ENCODE measurements around the gene CNTNAP1. TPM values are rescaled to one million over a fixed set of nuclear protein-coding genes. Genes with fewer than 3 reads are reported as not detected.
A peak's percentile ranks its signal among the peaks of the same experiment; 100 is the strongest.
"Not testable (repeated sequence)": the region's sequence is repeated elsewhere in the genome, so short reads cannot be mapped to it uniquely, and the experiment has no call there.

The CNTNAP1 gene
- total RNA-seq, 2 experiments from 2014 or later: 1.2 to 1.4 TPM

DNA sequence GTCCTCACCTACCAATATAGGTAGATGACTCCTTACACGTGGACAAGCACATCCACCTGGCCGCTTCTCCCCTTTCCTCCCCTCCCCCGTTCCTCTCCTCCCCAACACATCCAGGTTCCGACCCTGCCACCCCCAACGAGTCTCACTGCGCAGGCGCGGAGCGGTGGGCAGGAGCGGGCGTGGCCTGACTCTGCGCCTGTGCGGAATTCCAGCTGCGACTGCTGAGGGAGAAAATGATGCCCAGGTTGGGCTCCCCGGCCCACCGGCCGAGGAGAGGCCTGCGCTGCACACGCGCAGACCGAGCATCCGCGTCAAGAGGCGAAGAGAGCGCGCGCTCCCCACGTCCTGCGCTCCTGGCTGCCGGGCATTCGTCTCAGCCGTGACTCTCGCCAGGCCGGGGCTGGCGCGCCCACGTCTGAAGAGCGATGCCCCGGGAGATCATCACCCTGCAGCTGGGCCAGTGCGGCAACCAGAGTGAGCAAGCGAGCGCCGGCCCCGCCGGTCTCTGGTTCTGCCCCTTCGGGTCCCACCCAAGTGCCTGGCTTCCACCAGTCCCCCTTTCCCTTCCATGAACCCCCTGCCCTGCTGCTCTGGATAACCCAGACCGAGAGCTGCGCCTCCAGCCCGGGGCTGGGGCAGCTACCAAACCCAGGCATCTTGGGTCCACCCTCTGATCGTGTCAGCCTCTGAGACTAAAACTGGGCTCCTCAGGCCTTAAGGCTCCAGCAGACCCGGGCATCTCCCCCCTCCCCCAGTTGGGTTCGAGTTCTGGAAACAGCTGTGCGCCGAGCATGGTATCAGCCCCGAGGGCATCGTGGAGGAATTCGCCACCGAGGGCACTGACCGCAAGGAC, 23.0 kb upstream of the CNTNAP1 start, which contains the start of gene TUBG2:
Gene TUBG2, plus strand, starts transcription at position 206 of the 853 bp plus-strand sequence. Its CDS starts 220 bp downstream, at position 426.
- Mint-ChIP-seq H3K36me3 (ENCODE audit: low read depth) (no peaks in the 10 kb centered on the region), H3K4me3 (peak within 1 kb of the TSS; percentile 86), H3K9me3 (ENCODE audit: low read depth) (no peaks in the 10 kb centered on the region), H3K27ac (peak within 1 kb of the TSS; percentile 67), H3K27me3 (no peaks in the 10 kb centered on the region), H3K4me1 (peaks cover 26% of the 10 kb centered on the region)
- intact Hi-C loops (cut with DNase I, micrococcal nuclease): loop anchor here in 1 of 2 experiments (1.0 kb wide), 2 partner anchors 18 to 50 kb away; partner anchors contain the start of genes RETREG3 and TUBG1
- ChIA-PET POLR2A (interaction anchor here (0.6 kb wide), 1 partner anchor 50 kb away, joined by 9 read pairs; the partner anchor contains the start of gene TUBG1), CTCF (interaction anchor here (0.6 to 1.7 kb wide), 4 partner anchors 20 to 157 kb away, joined by 3 to 8 read pairs (median 4); partner anchors contain the start of gene PSMC3IP)
- peak; percentile 73 for ATAC-seq
- peak; percentile 83 for DNase-seq

DNA sequence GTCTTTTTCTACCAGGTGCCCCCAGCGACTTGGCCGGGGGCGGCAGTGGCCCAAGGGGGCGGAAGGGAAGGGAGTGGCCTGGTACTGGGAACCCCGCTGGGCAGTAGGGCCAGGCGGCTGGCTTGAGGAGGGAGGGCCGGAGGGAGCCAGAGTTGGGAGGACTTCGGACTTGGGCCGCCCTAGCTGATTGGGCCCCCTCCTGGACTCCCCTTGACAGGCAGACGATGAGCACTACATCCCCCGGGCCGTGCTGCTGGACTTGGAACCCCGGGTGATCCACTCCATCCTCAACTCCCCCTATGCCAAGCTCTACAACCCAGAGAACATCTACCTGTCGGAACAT, 22.4 kb upstream of the CNTNAP1 start:
- H3K36me3 Mint-ChIP-seq (ENCODE audit: low read depth); H3K9me3 Mint-ChIP-seq (ENCODE audit: low read depth); DNase-seq; H3K27ac Mint-ChIP-seq; ATAC-seq; POLR2A ChIA-PET; H3K27me3 Mint-ChIP-seq: not testable (repeated sequence)
- peak overlapping the region; percentile 86 for H3K4me3 Mint-ChIP-seq
- intact Hi-C loops (cut with DNase I, micrococcal nuclease): loop anchor here in 1 of 2 experiments (1.0 kb wide), 2 partner anchors 17 to 51 kb away; partner anchors contain the start of genes RETREG3 and TUBG1
- CTCF ChIA-PET: interaction anchor here (0.9 to 1.7 kb wide), 2 partner anchors 19 to 82 kb away, joined by 4 to 8 read pairs; partner anchors contain the start of gene PSMC3IP
- peaks cover 26% of the 10 kb centered on the region for H3K4me1 Mint-ChIP-seq

DNA sequence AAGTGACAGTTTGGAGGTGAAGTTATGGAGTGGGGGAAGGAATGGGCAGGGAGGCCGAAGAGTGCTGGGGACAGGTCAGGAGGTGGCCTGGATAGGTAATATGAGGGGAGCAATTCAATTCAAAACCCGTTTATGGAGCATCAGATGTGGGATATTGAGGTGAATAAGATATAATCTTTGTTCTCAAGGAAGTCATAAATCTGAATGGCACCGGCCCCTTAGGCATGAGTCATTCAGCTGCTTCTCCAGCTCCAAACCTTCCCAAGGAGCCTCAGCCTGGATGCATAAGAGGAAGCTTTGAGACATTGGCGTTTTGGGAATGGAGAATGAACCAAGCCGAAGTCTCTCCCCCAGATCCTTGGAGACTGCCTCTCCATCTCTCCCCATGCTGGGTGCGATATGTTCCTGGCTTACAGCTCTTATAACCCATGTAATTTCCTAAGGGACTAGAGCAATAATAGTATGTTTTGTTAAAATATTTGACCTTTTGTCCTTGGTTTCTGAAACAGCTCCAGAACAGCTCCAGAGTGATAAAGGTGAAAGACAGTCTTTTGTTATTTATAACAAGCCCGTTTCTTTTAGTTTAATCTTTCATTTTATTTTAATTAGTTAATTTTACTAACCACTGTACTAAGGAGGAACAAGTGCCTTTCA, 21.5 kb upstream of the CNTNAP1 start:
- Mint-ChIP-seq H3K4me1 (peaks cover 21% of the 10 kb centered on the region), H3K9me3 (ENCODE audit: low read depth) (no peaks in the 10 kb centered on the region), H3K36me3 (ENCODE audit: low read depth) (peaks cover 4% of the 10 kb centered on the region), H3K27me3 (no peaks in the 10 kb centered on the region), H3K27ac (no peak overlapping the region), H3K4me3 (no peak overlapping the region)
- DNase-seq: no peak
- intact Hi-C loops (cut with DNase I, micrococcal nuclease): no loop called here
- no peak for ATAC-seq
- POLR2A ChIA-PET: no interaction called here
- CTCF ChIA-PET: interaction anchor here (0.6 to 1.4 kb wide), 7 partner anchors 20 to 476 kb away, joined by 3 to 8 read pairs (median 4); partner anchors contain the start of genes HCRT, RETREG3 and TUBG1

DNA sequence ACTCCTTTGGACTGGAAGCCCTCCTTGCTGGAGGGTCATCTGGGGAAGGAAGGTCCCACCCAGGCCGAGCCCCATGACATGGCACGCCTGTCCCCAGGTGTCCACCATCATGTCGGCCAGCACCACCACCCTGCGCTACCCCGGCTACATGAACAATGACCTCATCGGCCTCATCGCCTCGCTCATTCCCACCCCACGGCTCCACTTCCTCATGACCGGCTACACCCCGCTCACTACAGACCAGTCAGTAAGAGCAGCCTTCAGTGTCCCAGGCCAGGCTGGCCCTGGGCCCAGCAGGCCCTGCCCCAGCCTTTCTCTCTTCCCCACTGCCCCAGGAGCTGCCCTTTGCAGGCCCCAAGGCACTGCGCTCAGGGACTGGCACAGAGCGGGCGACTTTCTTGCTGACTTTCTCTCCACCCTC, 16.7 kb upstream of the CNTNAP1 start:
- no peaks in the 10 kb centered on the region for H3K9me3 Mint-ChIP-seq (ENCODE audit: low read depth)
- DNase-seq (no peak), ATAC-seq (no peak)
- H3K36me3 Mint-ChIP-seq (ENCODE audit: low read depth): peaks cover 8% of the 10 kb centered on the region
- ChIA-PET POLR2A (no interaction called here), CTCF (no interaction called here)
- no peak overlapping the region for H3K4me3 Mint-ChIP-seq
- H3K27me3 Mint-ChIP-seq: peaks cover 8% of the 10 kb centered on the region
- intact Hi-C loops (cut with DNase I, micrococcal nuclease): no loop called here
- peaks cover 3% of the 10 kb centered on the region for H3K4me1 Mint-ChIP-seq
- H3K27ac Mint-ChIP-seq: no peak overlapping the region

DNA sequence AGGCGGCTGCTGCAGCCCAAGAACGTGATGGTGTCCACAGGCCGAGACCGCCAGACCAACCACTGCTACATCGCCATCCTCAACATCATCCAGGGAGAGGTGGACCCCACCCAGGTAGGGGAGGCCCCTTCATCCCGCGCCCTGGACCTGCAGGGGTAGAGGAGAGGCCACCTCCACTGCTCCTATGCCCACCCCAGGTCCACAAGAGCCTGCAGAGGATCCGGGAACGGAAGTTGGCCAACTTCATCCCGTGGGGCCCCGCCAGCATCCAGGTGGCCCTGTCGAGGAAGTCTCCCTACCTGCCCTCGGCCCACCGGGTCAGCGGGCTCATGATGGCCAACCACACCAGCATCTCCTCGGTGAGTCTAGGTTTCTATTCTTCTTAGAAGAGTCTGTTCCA, 16.2 kb upstream of the CNTNAP1 start:
- H3K36me3 Mint-ChIP-seq (ENCODE audit: low read depth); H3K27ac Mint-ChIP-seq; H3K9me3 Mint-ChIP-seq (ENCODE audit: low read depth); DNase-seq; POLR2A ChIA-PET; ATAC-seq; H3K4me3 Mint-ChIP-seq; H3K4me1 Mint-ChIP-seq; intact Hi-C loops (cut with DNase I, micrococcal nuclease): not testable (repeated sequence)
- H3K27me3 Mint-ChIP-seq: peaks cover 13% of the 10 kb centered on the region
- CTCF ChIA-PET: interaction anchor here (0.7 kb wide), 1 partner anchor 97 kb away, joined by 3 read pairs; no protein-coding TSS in a partner anchor

DNA sequence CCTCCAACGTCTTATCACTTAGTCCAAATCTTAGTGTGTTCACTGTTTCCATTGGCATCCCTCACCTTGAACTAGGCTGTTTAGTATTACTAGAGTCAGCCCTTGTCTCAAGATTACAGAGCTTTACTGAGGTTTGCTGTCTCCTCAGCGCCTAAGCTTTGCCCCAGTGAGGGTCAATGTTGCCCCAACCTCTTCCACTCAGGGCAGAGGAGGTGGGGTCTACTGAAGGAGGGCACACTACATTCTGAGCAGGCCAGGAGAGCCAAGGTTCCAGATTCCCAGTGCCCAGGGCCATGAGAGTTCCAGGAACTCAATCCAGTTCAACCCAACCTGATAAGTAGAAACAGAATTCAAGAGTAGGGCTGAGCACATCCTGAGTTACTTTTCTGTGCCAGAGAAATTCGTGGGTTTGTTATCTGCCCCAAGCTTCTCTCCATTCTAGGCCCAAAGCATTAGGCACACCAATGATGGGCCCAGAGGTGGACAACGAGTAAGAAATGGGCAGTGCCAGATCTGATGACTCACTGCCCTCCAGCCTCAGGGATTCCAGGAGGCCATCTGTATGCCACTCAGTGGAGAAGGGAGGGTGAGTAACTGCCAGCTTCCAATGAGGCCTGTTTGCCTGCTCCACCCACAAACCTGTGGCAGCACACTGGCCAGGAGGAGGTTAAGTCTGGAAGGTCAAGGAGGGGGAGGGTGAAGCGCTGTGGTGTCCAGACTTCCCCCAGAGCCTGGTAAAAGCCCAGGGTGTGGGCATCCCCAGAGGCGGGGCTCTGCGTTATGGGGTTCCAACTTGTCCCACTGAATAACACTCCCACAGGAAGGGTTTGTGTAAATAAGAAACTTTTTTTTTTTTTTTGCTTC, 15.0 kb upstream of the CNTNAP1 start:
- H3K36me3 Mint-ChIP-seq (ENCODE audit: low read depth): peaks cover 8% of the 10 kb centered on the region
- ATAC-seq (no peak), DNase-seq (no peak)
- CTCF ChIA-PET: interaction anchor here (0.6 to 1.6 kb wide), 5 partner anchors 12 to 1177 kb away, joined by 3 to 4 read pairs (median 3); partner anchors contain the start of gene KRT36
- intact Hi-C loops (cut with DNase I, micrococcal nuclease): no loop called here
- H3K9me3 Mint-ChIP-seq (ENCODE audit: low read depth): no peaks in the 10 kb centered on the region
- POLR2A ChIA-PET: interaction anchor here (0.5 to 0.6 kb wide), 2 partner anchors 36 to 59 kb away, joined by 3 read pairs; no protein-coding TSS in a partner anchor
- peaks cover 20% of the 10 kb centered on the region for H3K27me3 Mint-ChIP-seq
- no peak overlapping the region for H3K27ac Mint-ChIP-seq
- H3K4me1 Mint-ChIP-seq: peaks cover 15% of the 10 kb centered on the region
- H3K4me3 Mint-ChIP-seq: no peak overlapping the region

DNA sequence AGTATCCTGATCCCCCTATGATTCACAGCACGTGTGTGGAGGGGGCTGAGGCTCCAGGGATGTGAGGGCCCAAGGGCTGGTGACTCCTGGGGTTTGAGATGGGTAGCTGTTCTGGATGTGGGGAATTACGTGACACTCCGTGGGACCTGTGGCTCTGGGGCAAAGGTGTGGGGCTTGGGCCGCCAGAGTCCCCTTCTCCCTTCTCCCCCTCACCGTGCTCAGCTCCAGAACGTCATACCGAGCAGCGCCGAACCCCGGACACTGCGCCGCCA, 12.7 kb upstream of the CNTNAP1 start:
- no peak overlapping the region for H3K4me3 Mint-ChIP-seq
- ChIA-PET POLR2A (no interaction called here), CTCF (interaction anchor here (0.5 to 2.0 kb wide), 2 partner anchors 91 to 375 kb away, joined by 3 to 4 read pairs; no protein-coding TSS in a partner anchor)

DNA sequence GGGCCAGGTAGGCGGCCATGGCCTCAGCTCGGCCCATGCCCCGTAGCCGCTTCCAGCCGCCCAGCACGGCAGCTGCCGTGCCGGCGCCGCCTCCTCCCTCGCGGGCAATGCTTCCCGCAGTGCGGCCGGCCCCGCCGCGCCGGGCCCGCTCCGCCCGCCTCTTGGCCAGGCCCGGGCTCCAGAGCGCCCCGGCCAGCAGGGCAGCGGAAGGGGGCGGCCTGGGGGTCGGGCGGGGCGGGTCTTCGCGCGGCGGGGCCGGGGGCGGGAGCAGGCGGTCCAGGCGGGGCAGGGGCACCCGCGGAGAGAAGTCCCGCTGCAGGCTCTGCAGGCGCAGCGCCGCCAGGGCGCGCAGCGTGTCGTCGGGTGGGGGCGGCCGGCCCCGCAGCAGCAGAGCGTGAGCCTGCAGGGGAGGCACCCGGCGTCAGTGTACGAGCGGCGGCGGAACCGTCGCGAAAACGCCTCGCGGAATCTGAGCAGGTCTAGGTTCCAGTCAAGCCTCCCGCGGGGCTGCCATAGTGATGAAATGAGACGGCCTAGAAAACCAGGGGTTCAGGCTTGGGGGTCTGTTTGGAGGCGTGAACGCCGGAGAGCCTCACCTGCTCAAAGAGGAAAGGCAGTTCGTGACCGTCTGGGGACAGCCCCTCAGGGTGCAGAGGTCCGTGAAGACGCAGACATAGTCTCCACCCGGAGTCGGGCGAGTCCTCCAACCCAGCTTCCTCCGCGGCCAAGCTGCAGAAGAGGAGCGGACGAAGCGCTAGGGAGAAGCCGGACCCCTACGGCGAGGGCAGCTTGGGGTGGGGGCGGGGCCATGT, 12.1 kb upstream of the CNTNAP1 start:
- H3K27me3 Mint-ChIP-seq: peaks cover 30% of the 10 kb centered on the region
- ChIA-PET CTCF (interaction anchor here (0.8 to 2.0 kb wide), 3 partner anchors 14 to 92 kb away, joined by 3 to 4 read pairs (median 3); partner anchors contain the start of genes RETREG3 and TUBG1), POLR2A (no interaction called here)
- H3K4me3 Mint-ChIP-seq: peak overlapping the region; percentile 56
- H3K36me3 Mint-ChIP-seq (ENCODE audit: low read depth): peaks cover 8% of the 10 kb centered on the region
- ATAC-seq (peak; percentile 64), DNase-seq (peak; percentile 67)
- H3K27ac Mint-ChIP-seq: no peak overlapping the region
- no peaks in the 10 kb centered on the region for H3K9me3 Mint-ChIP-seq (ENCODE audit: low read depth)
- peaks cover 21% of the 10 kb centered on the region for H3K4me1 Mint-ChIP-seq
- intact Hi-C loops (cut with DNase I, micrococcal nuclease): loop anchor here in 1 of 2 experiments (10.0 kb wide), 1 partner anchor 325 kb away; no protein-coding TSS in a partner anchor

More for the DNA sequence above, 12.7 kb upstream of the CNTNAP1 start:
- Mint-ChIP-seq H3K27ac (no peak overlapping the region), H3K36me3 (ENCODE audit: low read depth) (peaks cover 8% of the 10 kb centered on the region), H3K27me3 (peaks cover 25% of the 10 kb centered on the region), H3K9me3 (ENCODE audit: low read depth) (no peaks in the 10 kb centered on the region), H3K4me1 (peaks cover 19% of the 10 kb centered on the region)
- intact Hi-C loops (cut with DNase I, micrococcal nuclease): no loop called here
- ATAC-seq (no peak), DNase-seq (no peak)

DNA sequence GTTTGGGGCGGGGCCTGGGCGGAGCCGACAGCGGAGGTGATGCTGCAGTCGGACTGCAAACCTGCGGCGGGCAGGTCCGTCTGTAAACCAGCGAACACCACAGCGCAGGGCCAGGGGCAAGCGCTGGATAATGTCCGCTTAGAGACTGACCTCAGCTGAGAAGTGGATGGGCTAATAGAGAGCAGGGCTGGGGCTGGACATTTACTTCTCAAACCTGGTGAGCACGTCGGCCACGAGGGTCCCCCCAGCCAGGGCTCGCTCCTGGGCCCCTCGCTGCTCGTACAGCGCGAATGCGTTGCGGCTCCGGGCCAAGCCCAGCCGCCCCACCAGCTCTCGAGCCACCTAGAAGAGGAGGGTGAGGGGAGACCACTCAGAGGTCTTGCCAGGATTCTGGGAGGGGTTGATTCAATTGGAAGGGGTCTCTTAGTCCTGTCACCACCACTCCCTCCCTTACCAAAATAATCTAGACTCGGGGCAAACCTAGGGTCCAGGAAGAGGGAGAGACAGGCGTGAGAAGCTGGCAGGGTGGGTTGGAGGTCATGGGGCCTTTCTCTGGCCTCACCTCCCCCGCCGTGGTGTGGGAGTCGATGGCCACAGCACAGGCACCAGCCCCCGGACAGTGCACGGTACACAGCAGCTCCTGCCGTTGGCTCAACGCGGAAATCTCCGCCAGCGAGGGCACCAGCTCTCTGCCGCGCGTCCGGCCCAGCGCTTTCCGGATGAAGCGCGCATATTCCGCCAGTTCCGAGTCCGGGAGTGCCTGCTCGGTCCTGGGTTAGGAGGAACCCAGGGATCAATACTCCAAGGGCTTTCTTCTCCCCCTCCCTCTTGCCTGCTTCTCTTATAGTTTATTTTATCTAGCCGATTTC, 11.3 kb upstream of the CNTNAP1 start:
- CTCF ChIA-PET: interaction anchor here (0.6 to 1.0 kb wide), 7 partner anchors 8 to 94 kb away, joined by 3 to 5 read pairs (median 3); partner anchors contain the start of genes PSMC3IP, RETREG3 and TUBG1
- H3K4me3 Mint-ChIP-seq: peak overlapping the region; percentile 56
- POLR2A ChIA-PET: interaction anchor here (0.8 kb wide), 1 partner anchor 13 kb away, joined by 3 read pairs; no protein-coding TSS in a partner anchor
- ATAC-seq (peak; percentile 53), DNase-seq (peak; percentile 55)
- peaks cover 30% of the 10 kb centered on the region for H3K27me3 Mint-ChIP-seq
- peaks cover 3% of the 10 kb centered on the region for H3K36me3 Mint-ChIP-seq (ENCODE audit: low read depth)
- intact Hi-C loops (cut with DNase I, micrococcal nuclease): loop anchor here in 1 of 2 experiments (10.0 kb wide), 1 partner anchor 326 kb away; no protein-coding TSS in a partner anchor
- no peaks in the 10 kb centered on the region for H3K9me3 Mint-ChIP-seq (ENCODE audit: low read depth)
- no peak overlapping the region for H3K27ac Mint-ChIP-seq
- H3K4me1 Mint-ChIP-seq: peaks cover 21% of the 10 kb centered on the region

Measured in activated CD4-positive, alpha-beta T cell treated with anti-CD3 and anti-CD28 coated beads for 36 hours (primary cell).